ENCODE results near the gene HMGCL.

Gene HMGCL

DNA sequence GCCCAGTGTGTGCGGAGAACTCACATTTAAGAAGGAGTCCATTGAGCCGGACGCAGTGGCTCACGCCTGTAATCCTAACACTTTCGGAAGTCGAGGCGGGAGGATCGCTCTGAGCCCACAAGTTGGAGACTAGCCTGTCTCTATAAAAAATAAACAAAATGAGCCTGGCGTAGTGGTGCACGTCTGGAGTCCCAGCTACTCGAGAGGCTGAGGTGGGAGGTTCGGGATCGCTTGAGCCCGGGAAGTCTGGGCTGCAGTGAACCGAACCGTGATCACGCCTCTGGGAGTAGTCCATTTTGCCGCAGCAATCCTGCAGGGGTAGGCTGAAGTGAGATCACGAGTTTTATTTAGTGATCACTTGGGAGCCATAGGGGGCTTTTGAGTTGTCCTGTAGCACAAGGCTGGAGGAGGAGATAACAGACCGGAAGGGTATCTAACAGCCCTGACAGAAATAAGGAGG, 43.4 kb upstream of the HMGCL start:
- peaks cover 6% of the 10 kb centered on the region for H3K27me3 ChIP-seq (ENCODE audit: insufficient read depth, low read length, poor library complexity, severe bottlenecking)
- H4K20me1 ChIP-seq (ENCODE audit: insufficient read depth, low read length, poor library complexity, severe bottlenecking), result no peaks in the 10 kb centered on the region
- no peak for TF ChIP-seq EZH2phosphoT487 (IDR thresholded peaks at IDR 0.05; ENCODE audit: borderline replicate concordance)
- TF ChIP-seq, protein P1, sequence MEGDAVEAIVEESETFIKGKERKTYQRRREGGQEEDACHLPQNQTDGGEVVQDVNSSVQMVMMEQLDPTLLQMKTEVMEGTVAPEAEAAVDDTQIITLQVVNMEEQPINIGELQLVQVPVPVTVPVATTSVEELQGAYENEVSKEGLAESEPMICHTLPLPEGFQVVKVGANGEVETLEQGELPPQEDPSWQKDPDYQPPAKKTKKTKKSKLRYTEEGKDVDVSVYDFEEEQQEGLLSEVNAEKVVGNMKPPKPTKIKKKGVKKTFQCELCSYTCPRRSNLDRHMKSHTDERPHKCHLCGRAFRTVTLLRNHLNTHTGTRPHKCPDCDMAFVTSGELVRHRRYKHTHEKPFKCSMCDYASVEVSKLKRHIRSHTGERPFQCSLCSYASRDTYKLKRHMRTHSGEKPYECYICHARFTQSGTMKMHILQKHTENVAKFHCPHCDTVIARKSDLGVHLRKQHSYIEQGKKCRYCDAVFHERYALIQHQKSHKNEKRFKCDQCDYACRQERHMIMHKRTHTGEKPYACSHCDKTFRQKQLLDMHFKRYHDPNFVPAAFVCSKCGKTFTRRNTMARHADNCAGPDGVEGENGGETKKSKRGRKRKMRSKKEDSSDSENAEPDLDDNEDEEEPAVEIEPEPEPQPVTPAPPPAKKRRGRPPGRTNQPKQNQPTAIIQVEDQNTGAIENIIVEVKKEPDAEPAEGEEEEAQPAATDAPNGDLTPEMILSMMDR (conservative IDR thresholded peaks at IDR 0.05; ENCODE audit: low read length), result 0 out of 2 replicates have a peak, but pooled peaks have one; percentile 7
- no peaks in the 10 kb centered on the region for H3K36me3 ChIP-seq (ENCODE audit: insufficient read depth, low read length)
- peak overlapping the region; percentile 83 for H3K4me2 ChIP-seq (ENCODE audit: low read depth, low read length, poor library complexity, severe bottlenecking)
- H3K79me2 ChIP-seq (ENCODE audit: insufficient read depth, low read length), result no peaks in the 10 kb centered on the region
- peak overlapping the region; percentile 83 for H3K4me3 ChIP-seq (ENCODE audit: low read length, poor library complexity, severe bottlenecking)
- H3K9me3 ChIP-seq (ENCODE audit: insufficient read depth, low read depth, low read length), result no peaks in the 10 kb centered on the region
- H3K9me2 ChIP-seq (replicated peaks; ENCODE audit: low read depth, low read length), result no peaks in the 10 kb centered on the region
- peak overlapping the region; percentile 49 for H3K9ac ChIP-seq (ENCODE audit: low read depth, low read length, poor library complexity, severe bottlenecking)
- peak overlapping the region; percentile 89 for H2AFZ ChIP-seq (ENCODE audit: low read length)
- H3K4me1 ChIP-seq (ENCODE audit: insufficient read depth, low read length, poor library complexity, severe bottlenecking), result peaks cover 34% of the 10 kb centered on the region
- no peaks in the 10 kb centered on the region for H3F3A ChIP-seq (ENCODE audit: low read depth)

DNA sequence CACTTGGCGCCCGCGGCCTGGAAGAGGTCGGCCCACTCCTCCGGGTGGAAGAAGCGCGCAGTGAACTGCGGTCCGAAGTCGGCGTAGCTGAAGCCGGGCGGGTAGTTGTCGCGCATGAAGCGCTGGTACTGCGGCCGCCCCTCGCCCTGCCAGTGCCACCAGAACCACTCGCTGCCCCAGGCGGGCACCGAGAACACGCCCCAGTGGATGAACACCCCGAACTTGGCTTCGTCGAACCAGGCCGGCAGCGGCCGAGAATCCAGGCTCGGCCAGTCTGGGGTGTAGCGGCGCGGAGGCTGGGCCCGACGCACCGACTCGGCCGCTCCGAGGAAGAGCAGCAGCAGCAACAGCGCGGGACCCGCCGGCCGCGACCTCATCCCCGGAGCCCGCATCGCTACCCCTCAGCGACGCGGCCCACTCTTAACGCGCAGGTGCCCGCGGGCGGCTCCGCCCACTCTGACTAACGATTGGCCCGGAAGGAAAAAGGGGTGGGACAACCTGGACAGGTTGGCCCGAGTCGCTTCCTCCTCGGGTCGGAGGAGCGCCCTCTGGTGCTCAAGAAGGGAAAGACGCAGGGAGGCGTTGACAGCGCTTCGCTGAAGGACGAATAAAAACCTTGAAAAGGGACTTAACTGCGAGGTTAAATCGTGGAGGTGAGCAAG, 42.8 kb upstream of the HMGCL start, which contains the start of gene FUCA1:
Gene FUCA1, minus strand, starts transcription at position 396 of the 662 bp plus-strand sequence. Its CDS starts 4 bp downstream, at position 392.
- Histone ChIP-seq H3K4me2 (ENCODE audit: low read depth, low read length, poor library complexity, severe bottlenecking) (peak within 1 kb of the TSS; percentile 83), H3K27me3 (ENCODE audit: insufficient read depth, low read length, poor library complexity, severe bottlenecking) (peaks cover 6% of the 10 kb centered on the region), H4K20me1 (ENCODE audit: insufficient read depth, low read length, poor library complexity, severe bottlenecking) (no peaks in the 10 kb centered on the region), H3K4me3 (ENCODE audit: low read length, poor library complexity, severe bottlenecking) (peak within 1 kb of the TSS; percentile 83), H3K9ac (ENCODE audit: low read depth, low read length, poor library complexity, severe bottlenecking) (peak within 1 kb of the TSS; percentile 49), H2AFZ (ENCODE audit: low read length) (peak within 1 kb of the TSS; percentile 89), H3K36me3 (ENCODE audit: insufficient read depth, low read length) (no peaks in the 10 kb centered on the region), H3K9me2 (replicated peaks; ENCODE audit: low read depth, low read length) (no peaks in the 10 kb centered on the region), H3K4me1 (ENCODE audit: insufficient read depth, low read length, poor library complexity, severe bottlenecking) (peaks cover 34% of the 10 kb centered on the region), H3F3A (ENCODE audit: low read depth) (no peaks in the 10 kb centered on the region), H3K9me3 (ENCODE audit: insufficient read depth, low read depth, low read length) (no peaks in the 10 kb centered on the region), H3K79me2 (ENCODE audit: insufficient read depth, low read length) (no peaks in the 10 kb centered on the region)
- TF ChIP-seq, protein P1 (conservative IDR thresholded peaks at IDR 0.05; ENCODE audit: low read length), result peak; percentile 81
- no peak for TF ChIP-seq EZH2phosphoT487 (IDR thresholded peaks at IDR 0.05; ENCODE audit: borderline replicate concordance)

DNA sequence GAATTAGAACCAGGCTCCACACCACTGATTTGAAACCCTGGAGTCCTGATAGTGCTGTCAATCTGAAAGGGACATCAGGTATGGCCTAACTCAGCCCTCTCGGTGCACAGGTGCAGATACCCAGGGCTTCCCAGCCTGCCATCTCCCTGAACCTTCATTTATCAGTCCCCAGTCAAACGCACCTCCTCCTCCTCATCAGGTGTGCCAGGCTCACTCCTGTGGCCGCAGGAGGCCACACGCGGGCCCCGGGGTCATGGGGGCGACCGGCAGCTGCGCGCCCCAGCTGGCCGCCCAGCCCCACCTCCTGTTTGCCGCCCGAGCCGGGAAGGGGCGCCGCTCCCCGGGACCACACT, 42.3 kb upstream of the HMGCL start:
- Histone ChIP-seq H3K79me2 (ENCODE audit: insufficient read depth, low read length) (no peaks in the 10 kb centered on the region), H2AFZ (ENCODE audit: low read length) (peak overlapping the region; percentile 89), H4K20me1 (ENCODE audit: insufficient read depth, low read length, poor library complexity, severe bottlenecking) (no peaks in the 10 kb centered on the region), H3K36me3 (ENCODE audit: insufficient read depth, low read length) (no peaks in the 10 kb centered on the region), H3K27me3 (ENCODE audit: insufficient read depth, low read length, poor library complexity, severe bottlenecking) (peaks cover 6% of the 10 kb centered on the region), H3K4me1 (ENCODE audit: insufficient read depth, low read length, poor library complexity, severe bottlenecking) (peaks cover 34% of the 10 kb centered on the region), H3K9ac (ENCODE audit: low read depth, low read length, poor library complexity, severe bottlenecking) (peak overlapping the region; percentile 49), H3K9me3 (ENCODE audit: insufficient read depth, low read depth, low read length) (no peaks in the 10 kb centered on the region), H3K9me2 (replicated peaks; ENCODE audit: low read depth, low read length) (no peaks in the 10 kb centered on the region), H3F3A (ENCODE audit: low read depth) (no peaks in the 10 kb centered on the region), H3K4me3 (ENCODE audit: low read length, poor library complexity, severe bottlenecking) (peak overlapping the region; percentile 83), H3K4me2 (ENCODE audit: low read depth, low read length, poor library complexity, severe bottlenecking) (peak overlapping the region; percentile 83)
- TF ChIP-seq, protein P1 (conservative IDR thresholded peaks at IDR 0.05; ENCODE audit: low read length), result no peak
- TF ChIP-seq EZH2phosphoT487 (IDR thresholded peaks at IDR 0.05; ENCODE audit: borderline replicate concordance), result no peak
